Measurements from ENCODE around the gene CYP1B1. TPM values are rescaled to one million over a fixed set of nuclear protein-coding genes. Genes with fewer than 3 reads are reported as not detected.

CYP1B1 gene
- total and polyA plus RNA-seq, 2 donors (not counting 1 experiment from before 2014, with no cell fraction given): 43.2 to 94.1 TPM

DNA sequence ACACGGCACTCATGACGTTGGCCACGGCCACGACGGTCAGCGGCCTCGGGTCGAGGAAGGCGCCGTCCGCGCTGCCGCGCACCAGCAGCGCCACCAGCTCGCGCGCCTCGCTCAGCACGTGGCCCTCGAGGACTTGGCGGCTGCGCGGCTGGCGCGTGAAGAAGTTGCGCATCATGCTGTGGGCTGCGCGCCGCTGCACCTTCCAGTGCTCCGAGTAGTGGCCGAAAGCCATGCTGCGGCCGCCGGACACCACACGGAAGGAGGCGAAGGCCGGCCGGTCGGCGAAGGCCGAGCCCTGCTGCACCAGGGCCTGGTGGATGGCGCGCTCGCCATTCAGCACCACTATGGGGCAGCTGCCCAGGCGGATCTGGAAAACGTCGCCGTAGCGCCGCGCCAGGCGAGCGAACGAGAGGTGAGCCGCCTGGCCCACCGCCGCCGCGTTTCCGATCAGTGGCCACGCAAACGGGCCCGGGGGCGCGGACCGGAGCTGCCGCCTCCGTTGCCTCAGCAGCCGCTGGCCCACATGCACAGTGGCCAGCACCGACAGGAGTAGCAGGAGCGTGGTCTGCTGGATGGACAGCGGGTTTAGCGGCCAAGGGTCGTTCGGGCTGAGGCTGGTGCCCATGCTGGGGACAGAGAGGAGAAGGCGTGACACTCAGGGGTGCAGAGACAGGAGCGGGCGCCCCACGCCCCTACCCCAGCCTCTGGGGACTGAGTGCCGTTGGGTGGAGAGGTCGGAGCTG is 1.0 kb downstream of the CYP1B1 start:
- peaks cover 3% of the 10 kb centered on the region for H3K4me1 ChIP-seq (ENCODE audit: control insufficient read depth, extremely low read depth, insufficient read depth, low read length)
- no peak overlapping the region for H2AFZ ChIP-seq (ENCODE audit: low read length)
- peaks cover 12% of the 10 kb centered on the region for H3K27me3 ChIP-seq (ENCODE audit: control insufficient read depth, insufficient read depth, low read length)
- DNase-seq (ENCODE audit: low read depth in 2 of 2): peak; percentile 47 to 73
- H3K27ac ChIP-seq (ENCODE audit: insufficient read depth, low read length): peak overlapping the region; percentile 70
- H3K79me2 ChIP-seq (ENCODE audit: control insufficient read depth, insufficient read depth, low read length): peaks cover 2% of the 10 kb centered on the region
- H3K4me2 ChIP-seq (ENCODE audit: extremely low read depth, insufficient read depth, low read length): peak overlapping the region; percentile 62
- TF ChIP-seq EZH2 (IDR thresholded peaks at IDR 0.05; ENCODE audit: low read length, missing control alignments): peak; percentile 12
- TF ChIP-seq, protein P1, sequence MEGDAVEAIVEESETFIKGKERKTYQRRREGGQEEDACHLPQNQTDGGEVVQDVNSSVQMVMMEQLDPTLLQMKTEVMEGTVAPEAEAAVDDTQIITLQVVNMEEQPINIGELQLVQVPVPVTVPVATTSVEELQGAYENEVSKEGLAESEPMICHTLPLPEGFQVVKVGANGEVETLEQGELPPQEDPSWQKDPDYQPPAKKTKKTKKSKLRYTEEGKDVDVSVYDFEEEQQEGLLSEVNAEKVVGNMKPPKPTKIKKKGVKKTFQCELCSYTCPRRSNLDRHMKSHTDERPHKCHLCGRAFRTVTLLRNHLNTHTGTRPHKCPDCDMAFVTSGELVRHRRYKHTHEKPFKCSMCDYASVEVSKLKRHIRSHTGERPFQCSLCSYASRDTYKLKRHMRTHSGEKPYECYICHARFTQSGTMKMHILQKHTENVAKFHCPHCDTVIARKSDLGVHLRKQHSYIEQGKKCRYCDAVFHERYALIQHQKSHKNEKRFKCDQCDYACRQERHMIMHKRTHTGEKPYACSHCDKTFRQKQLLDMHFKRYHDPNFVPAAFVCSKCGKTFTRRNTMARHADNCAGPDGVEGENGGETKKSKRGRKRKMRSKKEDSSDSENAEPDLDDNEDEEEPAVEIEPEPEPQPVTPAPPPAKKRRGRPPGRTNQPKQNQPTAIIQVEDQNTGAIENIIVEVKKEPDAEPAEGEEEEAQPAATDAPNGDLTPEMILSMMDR (conservative IDR thresholded peaks at IDR 0.05 in 1 of 2, IDR thresholded peaks at IDR 0.05 in 1 of 2; ENCODE audit: low read depth in 1 of 2, low read length in 2 of 2): no peak
- H4K20me1 ChIP-seq (ENCODE audit: control insufficient read depth, extremely low read depth, insufficient read depth, low read length): no peaks in the 10 kb centered on the region
- H3K4me3 ChIP-seq (replicated peaks in 1 of 4; ENCODE audit: control extremely low read depth in 1 of 4, insufficient read depth in 1 of 4, low read depth in 3 of 4, low read length in 4 of 4): peak overlapping the region; percentile 37 to 67 (median 54)
- peak overlapping the region; percentile 24 for H3K9ac ChIP-seq (ENCODE audit: insufficient read depth, low read length)
- H3K36me3 ChIP-seq (ENCODE audit: control insufficient read depth, insufficient read depth, low read length): no peaks in the 10 kb centered on the region
- H3K9me3 ChIP-seq (ENCODE audit: control insufficient read depth, insufficient read depth, low read depth, low read length): no peaks in the 10 kb centered on the region

- H3K4me1 ChIP-seq (ENCODE audit: control insufficient read depth, extremely low read depth, insufficient read depth, low read length): peaks cover 3% of the 10 kb centered on the region
- no peak overlapping the region for H3K9ac ChIP-seq (ENCODE audit: insufficient read depth, low read length)
- no peaks in the 10 kb centered on the region for H3K9me3 ChIP-seq (ENCODE audit: control insufficient read depth, insufficient read depth, low read depth, low read length)
- peak overlapping the region; percentile 12 for H3K27ac ChIP-seq (ENCODE audit: insufficient read depth, low read length)
- peaks cover 12% of the 10 kb centered on the region for H3K27me3 ChIP-seq (ENCODE audit: control insufficient read depth, insufficient read depth, low read length)
- TF ChIP-seq EZH2 (IDR thresholded peaks at IDR 0.05; ENCODE audit: low read length, missing control alignments): no peak
- TF ChIP-seq, protein P1 (conservative IDR thresholded peaks at IDR 0.05 in 1 of 2, IDR thresholded peaks at IDR 0.05 in 1 of 2; ENCODE audit: low read depth in 1 of 2, low read length in 2 of 2): no peak
- peaks cover 2% of the 10 kb centered on the region for H3K79me2 ChIP-seq (ENCODE audit: control insufficient read depth, insufficient read depth, low read length)
- no peaks in the 10 kb centered on the region for H3K36me3 ChIP-seq (ENCODE audit: control insufficient read depth, insufficient read depth, low read length)
- H4K20me1 ChIP-seq (ENCODE audit: control insufficient read depth, extremely low read depth, insufficient read depth, low read length): no peaks in the 10 kb centered on the region
- no peak overlapping the region for H3K4me2 ChIP-seq (ENCODE audit: extremely low read depth, insufficient read depth, low read length)
- H3K4me3 ChIP-seq (replicated peaks in 1 of 4; ENCODE audit: control extremely low read depth in 1 of 4, insufficient read depth in 1 of 4, low read depth in 3 of 4, low read length in 4 of 4): peak overlapping the region; percentile 17 to 67 (median 52)
- no peak overlapping the region for H2AFZ ChIP-seq (ENCODE audit: low read length)
- peak in 1 of 2 donors; percentile 37 for DNase-seq (ENCODE audit: low read depth in 2 of 2)
Measured at GRCh38 chr2:38074058-38074763, 1.7 kb downstream of the CYP1B1 start.
